HUES6 (cell line): ENCODE results near the gene GPR156.

ENCODE experiments used
- H3K27ac ChIP-seq: 2 replicates; pipeline ENCODE4 v1.7.0; 2013; ENCODE audit warnings: low read depth, mild to moderate bottlenecking, low read length, inconsistent platforms
- H3K27me3 ChIP-seq: 2 replicates; pipeline ENCODE4 v1.6.1; 2013; ENCODE audit warnings: low read length; ENCODE audit not compliant: control insufficient read depth, insufficient read depth
- H3K36me3 ChIP-seq: 2 replicates; pipeline ENCODE4 v1.6.1; 2013; ENCODE audit warnings: low read length; ENCODE audit not compliant: control insufficient read depth, insufficient read depth
- H3K4me1 ChIP-seq: 2 replicates; pipeline ENCODE4 v1.6.1; 2013; ENCODE audit warnings: low read length; ENCODE audit not compliant: control insufficient read depth, insufficient read depth
- H3K4me3 ChIP-seq: 2 replicates; pipeline ENCODE4 v1.5.1; 2013; ENCODE audit warnings: low read depth, low read length
- H3K9ac ChIP-seq: one replicate; pipeline ENCODE4 v1.6.1; 2013; ENCODE audit warnings: mild to moderate bottlenecking, low read length
- H3K9me3 ChIP-seq: 2 replicates; pipeline ENCODE4 v1.6.1; 2013; ENCODE audit warnings: low read depth, low read length; ENCODE audit not compliant: control insufficient read depth, insufficient read depth

Gene GPR156

GRCh38 chr3:120147072-120147871, 137.8 kb downstream of the GPR156 start:
- Histone ChIP-seq H3K27ac (no peak overlapping the region), H3K36me3 (no peaks in the 10 kb centered on the region), H3K27me3 (no peaks in the 10 kb centered on the region), H3K4me1 (peaks cover 18% of the 10 kb centered on the region), H3K9me3 (peaks cover 3% of the 10 kb centered on the region; the same call in 1 of the 2 replicates), H3K4me3 (no peak overlapping the region), H3K9ac (no peak overlapping the region)

- Histone ChIP-seq H3K27ac (no peak overlapping the region), H3K27me3 (no peaks in the 10 kb centered on the region), H3K4me1 (peaks cover 18% of the 10 kb centered on the region), H3K9me3 (no peaks in the 10 kb centered on the region), H3K9ac (no peak overlapping the region), H3K4me3 (no peak overlapping the region), H3K36me3 (no peaks in the 10 kb centered on the region)
These were observed 139.3 kb downstream of the GPR156 start for GRCh38 chr3:120145542-120146285.

- Histone ChIP-seq H3K9me3 (0 out of 2 replicates have a peak, but pooled peaks cover 3% of the 10 kb centered on the region), H3K27me3 (no peaks in the 10 kb centered on the region), H3K27ac (no peak overlapping the region), H3K9ac (no peak overlapping the region), H3K4me3 (no peak overlapping the region), H3K4me1 (peaks cover 18% of the 10 kb centered on the region), H3K36me3 (no peaks in the 10 kb centered on the region)
These were observed 140.8 kb downstream of the GPR156 start for GRCh38 chr3:120144267-120144666.

GRCh38 chr3:120143676-120144075, 141.3 kb downstream of the GPR156 start:
- Histone ChIP-seq H3K4me1 (peaks cover 18% of the 10 kb centered on the region), H3K9ac (no peak overlapping the region), H3K27ac (no peak overlapping the region), H3K27me3 (no peaks in the 10 kb centered on the region), H3K4me3 (no peak overlapping the region), H3K36me3 (no peaks in the 10 kb centered on the region), H3K9me3 (0 out of 2 replicates have a peak, but pooled peaks cover 3% of the 10 kb centered on the region)

GRCh38 chr3:120142236-120142635, 142.8 kb downstream of the GPR156 start:
- Histone ChIP-seq H3K9ac (no peak overlapping the region), H3K36me3 (no peaks in the 10 kb centered on the region), H3K4me3 (no peak overlapping the region), H3K27ac (no peak overlapping the region), H3K4me1 (peaks cover 10% of the 10 kb centered on the region), H3K9me3 (0 out of 2 replicates have a peak, but pooled peaks cover 3% of the 10 kb centered on the region), H3K27me3 (no peaks in the 10 kb centered on the region)

GRCh38 chr3:120140098-120140742, 144.8 kb downstream of the GPR156 start:
- no peak overlapping the region for H3K27ac ChIP-seq
- 0 out of 2 replicates have a peak, but pooled peaks cover 3% of the 10 kb centered on the region for H3K9me3 ChIP-seq
- no peak overlapping the region for H3K4me3 ChIP-seq
- H3K27me3 ChIP-seq: no peaks in the 10 kb centered on the region
- H3K9ac ChIP-seq: no peak overlapping the region
- peaks cover 4% of the 10 kb centered on the region; the same call in 1 of the 2 replicates for H3K4me1 ChIP-seq
- no peaks in the 10 kb centered on the region for H3K36me3 ChIP-seq

- H3K27me3 ChIP-seq: no peaks in the 10 kb centered on the region
- H3K4me3 ChIP-seq: no peak overlapping the region
- H3K4me1 ChIP-seq: no peaks in the 10 kb centered on the region
- no peaks in the 10 kb centered on the region for H3K36me3 ChIP-seq
- no peak overlapping the region for H3K27ac ChIP-seq
- H3K9ac ChIP-seq: no peak overlapping the region
- 0 out of 2 replicates have a peak, but pooled peaks cover 3% of the 10 kb centered on the region for H3K9me3 ChIP-seq
These were observed 145.9 kb downstream of the GPR156 start for GRCh38 chr3:120139140-120139539.

GRCh38 chr3:120137548-120137947, 147.5 kb downstream of the GPR156 start:
- no peak overlapping the region for H3K27ac ChIP-seq
- H3K9ac ChIP-seq: no peak overlapping the region
- H3K27me3 ChIP-seq: no peaks in the 10 kb centered on the region
- H3K4me1 ChIP-seq: no peaks in the 10 kb centered on the region
- no peak overlapping the region for H3K4me3 ChIP-seq
- H3K9me3 ChIP-seq: 0 out of 2 replicates have a peak, but pooled peaks cover 3% of the 10 kb centered on the region
- H3K36me3 ChIP-seq: no peaks in the 10 kb centered on the region

GRCh38 chr3:120130656-120131055, 154.4 kb downstream of the GPR156 start:
- Histone ChIP-seq H3K27me3 (no peaks in the 10 kb centered on the region), H3K4me3 (no peak overlapping the region), H3K4me1 (no peaks in the 10 kb centered on the region), H3K27ac (no peak overlapping the region), H3K9me3 (no peaks in the 10 kb centered on the region), H3K36me3 (no peaks in the 10 kb centered on the region), H3K9ac (no peak overlapping the region)

- Histone ChIP-seq H3K4me1 (no peaks in the 10 kb centered on the region), H3K27me3 (no peaks in the 10 kb centered on the region), H3K36me3 (no peaks in the 10 kb centered on the region), H3K9me3 (no peaks in the 10 kb centered on the region), H3K27ac (no peak overlapping the region), H3K9ac (no peak overlapping the region), H3K4me3 (no peak overlapping the region)
These were observed 155.1 kb downstream of the GPR156 start for GRCh38 chr3:120129718-120130513.
